Measurements from ENCODE around the gene CCDC116.
"Not testable (repeated sequence)": the region's sequence is repeated elsewhere in the genome, so short reads cannot be mapped to it uniquely, and the experiment has no call there.

Gene CCDC116

DNA sequence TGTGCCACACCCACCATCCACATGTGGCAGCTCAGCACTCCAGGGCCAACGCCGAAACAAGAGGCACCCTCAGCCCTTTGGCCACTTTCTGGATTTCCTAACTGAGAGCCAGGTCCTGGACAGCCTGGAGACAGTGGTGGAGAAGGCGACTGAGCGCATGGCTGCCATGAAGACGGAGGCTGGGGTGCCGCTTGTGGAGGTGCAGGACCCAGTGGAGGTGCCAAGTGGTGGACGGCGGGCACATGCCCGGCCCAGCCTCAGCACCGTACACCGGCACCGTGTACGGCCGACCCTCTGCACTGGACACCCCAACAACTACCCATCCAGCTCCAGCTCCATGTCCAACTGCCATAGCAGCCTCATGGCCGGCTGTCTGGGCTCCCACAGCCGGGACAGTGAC is 1.5 kb downstream of the CCDC116 start:
- DNase-seq (ENCODE audit: extremely low read depth, low read depth), result no peak
- TF ChIP-seq, protein P1, sequence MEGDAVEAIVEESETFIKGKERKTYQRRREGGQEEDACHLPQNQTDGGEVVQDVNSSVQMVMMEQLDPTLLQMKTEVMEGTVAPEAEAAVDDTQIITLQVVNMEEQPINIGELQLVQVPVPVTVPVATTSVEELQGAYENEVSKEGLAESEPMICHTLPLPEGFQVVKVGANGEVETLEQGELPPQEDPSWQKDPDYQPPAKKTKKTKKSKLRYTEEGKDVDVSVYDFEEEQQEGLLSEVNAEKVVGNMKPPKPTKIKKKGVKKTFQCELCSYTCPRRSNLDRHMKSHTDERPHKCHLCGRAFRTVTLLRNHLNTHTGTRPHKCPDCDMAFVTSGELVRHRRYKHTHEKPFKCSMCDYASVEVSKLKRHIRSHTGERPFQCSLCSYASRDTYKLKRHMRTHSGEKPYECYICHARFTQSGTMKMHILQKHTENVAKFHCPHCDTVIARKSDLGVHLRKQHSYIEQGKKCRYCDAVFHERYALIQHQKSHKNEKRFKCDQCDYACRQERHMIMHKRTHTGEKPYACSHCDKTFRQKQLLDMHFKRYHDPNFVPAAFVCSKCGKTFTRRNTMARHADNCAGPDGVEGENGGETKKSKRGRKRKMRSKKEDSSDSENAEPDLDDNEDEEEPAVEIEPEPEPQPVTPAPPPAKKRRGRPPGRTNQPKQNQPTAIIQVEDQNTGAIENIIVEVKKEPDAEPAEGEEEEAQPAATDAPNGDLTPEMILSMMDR (IDR thresholded peaks at IDR 0.05; ENCODE audit: low read depth, low read length, missing control alignments), result no peak
- no peak overlapping the region for H3K4me3 ChIP-seq (replicated peaks; ENCODE audit: low read depth, low read length)

DNA sequence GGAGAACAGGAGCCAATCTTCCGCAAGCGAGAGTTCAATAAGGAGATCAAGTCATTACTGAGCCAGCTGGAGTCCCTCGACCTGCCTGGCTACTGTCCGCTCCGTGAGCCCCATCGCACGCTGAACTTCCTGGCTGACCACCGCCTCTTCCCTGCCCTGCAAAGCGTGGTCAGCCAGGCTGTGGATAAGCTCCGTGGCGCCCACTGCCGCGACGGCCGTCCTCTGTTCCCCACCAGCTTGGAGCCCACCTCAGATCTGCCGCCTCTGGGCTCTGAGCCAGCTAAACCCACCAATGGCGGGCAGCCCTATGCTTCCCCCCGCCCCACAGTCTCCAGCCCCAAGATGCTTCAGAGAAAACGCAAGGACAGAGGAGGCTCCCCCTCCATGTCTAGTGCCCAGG is 2.3 kb downstream of the CCDC116 start:
- TF ChIP-seq, protein P1 (IDR thresholded peaks at IDR 0.05; ENCODE audit: low read depth, low read length, missing control alignments), result no peak
- DNase-seq (ENCODE audit: extremely low read depth, low read depth), result no peak
- H3K4me3 ChIP-seq (replicated peaks; ENCODE audit: low read depth, low read length), result no peak overlapping the region

DNA sequence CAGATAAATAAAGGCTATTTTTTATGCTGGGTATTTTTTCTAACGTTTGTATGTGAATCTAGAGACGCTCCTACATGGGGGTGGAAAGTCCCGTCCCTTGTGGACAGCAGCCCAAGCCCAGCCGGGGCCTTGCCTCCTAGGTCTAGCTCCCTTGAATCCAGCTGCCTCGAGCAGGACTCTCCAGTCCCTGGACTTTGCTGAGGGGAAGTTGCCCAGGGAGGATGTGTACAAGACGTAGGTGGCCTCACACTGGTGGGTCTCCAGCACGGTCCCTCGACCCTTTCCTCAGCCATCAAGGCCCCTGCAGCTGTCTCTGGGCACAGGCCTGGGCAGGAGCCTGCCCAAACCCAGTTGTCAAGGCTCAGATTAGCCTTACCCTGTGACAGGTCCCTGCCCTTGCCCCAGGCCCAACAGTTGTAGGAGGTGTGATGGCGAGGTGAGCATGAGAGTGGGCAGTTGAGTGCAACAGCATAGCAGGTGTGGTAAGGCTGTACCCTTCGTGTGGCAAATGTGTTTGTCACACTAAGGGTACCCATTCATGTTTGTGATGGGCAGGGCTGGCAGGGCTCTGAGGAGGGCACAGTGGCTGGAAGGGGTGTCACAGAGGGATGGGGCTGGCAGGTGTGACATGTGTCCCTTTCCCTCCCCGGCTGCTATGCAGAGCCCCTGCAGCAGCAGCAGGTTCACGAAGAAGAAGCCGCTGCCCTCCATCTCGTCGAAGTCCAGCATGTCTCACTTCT is 3.4 kb downstream of the CCDC116 start:
- TF ChIP-seq, protein P1 (IDR thresholded peaks at IDR 0.05; ENCODE audit: low read depth, low read length, missing control alignments), result no peak
- no peak overlapping the region for H3K4me3 ChIP-seq (replicated peaks; ENCODE audit: low read depth, low read length)

DNA sequence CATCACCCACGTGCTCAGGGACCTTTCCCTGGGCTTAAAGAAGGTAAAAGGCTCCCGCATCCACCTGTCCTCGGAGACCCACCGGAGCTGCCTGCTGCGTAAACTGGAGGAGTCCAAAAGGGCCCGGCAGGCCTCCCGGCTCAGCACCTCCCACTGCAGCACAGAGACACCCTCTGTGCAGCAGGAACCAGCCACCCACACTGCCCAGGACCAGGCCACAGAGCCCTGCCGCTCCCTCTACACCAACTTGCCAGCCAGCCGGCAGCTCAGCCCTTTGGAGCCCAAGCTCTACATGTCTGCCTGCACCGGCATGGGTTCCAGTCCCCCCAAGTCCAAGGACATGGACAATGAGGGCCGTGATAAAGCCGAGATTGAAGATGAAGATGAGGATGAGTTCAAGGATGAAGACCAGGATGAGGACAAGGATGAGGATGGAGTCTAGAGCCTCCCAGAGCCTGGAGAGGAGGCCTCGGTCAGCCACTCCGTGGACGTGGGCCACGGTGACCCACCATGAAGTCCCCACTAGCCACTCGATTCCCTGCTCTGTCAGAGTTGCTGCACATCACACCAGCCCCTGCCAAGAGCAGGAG is 4.2 kb downstream of the CCDC116 start:
- H3K4me3 ChIP-seq (replicated peaks; ENCODE audit: low read depth, low read length), result no peak overlapping the region
- no peak for DNase-seq (ENCODE audit: extremely low read depth, low read depth)
- TF ChIP-seq, protein P1 (IDR thresholded peaks at IDR 0.05; ENCODE audit: low read depth, low read length, missing control alignments), result no peak

More for the DNA sequence above, 3.4 kb downstream of the CCDC116 start:
- DNase-seq (ENCODE audit: extremely low read depth, low read depth), result no peak

DNA sequence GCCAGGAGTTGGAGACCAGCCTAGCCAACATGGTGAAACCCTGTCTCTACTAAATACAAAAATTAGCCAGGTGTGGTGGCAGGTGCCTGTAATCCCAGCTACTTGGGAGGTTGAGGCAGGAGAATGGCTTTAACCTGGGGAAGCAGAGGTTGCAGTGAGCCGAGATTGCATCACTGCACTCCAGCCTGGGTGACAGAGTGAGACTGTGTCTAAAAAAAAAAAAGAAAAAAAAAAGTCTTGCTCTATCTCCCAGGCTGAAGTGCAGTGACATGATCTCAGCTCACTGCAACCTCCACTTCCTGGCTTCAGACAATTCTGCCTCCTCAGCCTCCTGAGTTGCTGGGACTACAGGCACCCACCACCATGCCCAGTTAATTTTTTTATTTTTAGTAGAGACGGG is 4.9 kb downstream of the CCDC116 start:
- not testable (repeated sequence) for DNase-seq (ENCODE audit: extremely low read depth, low read depth); H3K4me3 ChIP-seq (replicated peaks; ENCODE audit: low read depth, low read length)

DNA sequence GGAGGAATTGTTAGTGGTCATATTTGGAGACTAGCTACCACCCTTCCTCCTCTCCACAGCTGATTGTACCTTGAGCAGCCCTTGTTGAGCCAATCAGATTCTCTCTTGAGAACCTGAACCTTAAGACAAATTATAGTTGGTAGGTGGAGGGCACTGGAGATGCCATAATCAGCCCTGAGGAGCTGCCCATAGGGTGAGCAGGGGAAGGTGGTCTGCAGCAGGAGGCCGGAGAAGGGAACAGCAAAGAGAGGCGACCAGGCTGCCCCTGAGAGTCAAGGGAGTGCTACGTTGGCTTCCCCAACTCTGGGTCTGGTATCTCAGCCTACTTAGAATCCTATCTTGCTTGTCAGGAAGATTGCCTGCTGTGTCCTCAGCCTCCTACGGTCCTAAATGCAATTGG is 6.8 kb downstream of the CCDC116 start:
- DNase-seq (ENCODE audit: extremely low read depth, low read depth), result no peak
- TF ChIP-seq, protein P1 (IDR thresholded peaks at IDR 0.05; ENCODE audit: low read depth, low read length, missing control alignments), result no peak
- H3K4me3 ChIP-seq (replicated peaks; ENCODE audit: low read depth, low read length), result no peak overlapping the region

DNA sequence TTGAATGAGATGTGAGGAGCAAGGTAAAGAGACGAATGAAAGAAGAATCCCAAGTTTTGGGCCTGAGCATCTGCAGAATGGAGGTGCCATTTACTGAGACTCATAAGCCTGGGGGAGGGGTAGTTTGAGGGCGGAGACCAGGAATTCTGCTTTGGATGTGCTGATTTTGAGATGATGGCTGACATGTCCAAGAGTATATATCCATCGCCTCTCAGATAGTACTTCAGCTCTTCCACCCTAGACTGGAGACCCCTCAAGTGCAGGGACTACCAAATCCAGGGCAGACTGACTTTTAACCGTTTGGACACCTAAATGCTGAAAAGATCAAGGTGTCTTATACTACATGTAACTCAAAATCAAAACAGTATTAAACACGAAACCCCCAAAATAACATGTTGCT is 8.2 kb downstream of the CCDC116 start:
- TF ChIP-seq, protein P1 (IDR thresholded peaks at IDR 0.05; ENCODE audit: low read depth, low read length, missing control alignments), result no peak
- H3K4me3 ChIP-seq (replicated peaks; ENCODE audit: low read depth, low read length), result no peak overlapping the region
- no peak for DNase-seq (ENCODE audit: extremely low read depth, low read depth)

Data from HFF-Myc (cell line).